IPS-20b (cell line): ENCODE results near the gene CABP1.

ENCODE experiments used
- H3K27ac ChIP-seq: one replicate; pipeline ENCODE4 v1.5.1; 2013; ENCODE audit warnings: low read length
- H3K27me3 ChIP-seq: 2 replicates; pipeline ENCODE4 v1.6.1; 2013; ENCODE audit warnings: mild to moderate bottlenecking, low read length, inconsistent platforms; ENCODE audit not compliant: insufficient read depth
- H3K36me3 ChIP-seq: 2 replicates; pipeline ENCODE4 v1.6.1; 2013; ENCODE audit warnings: low read depth, mild to moderate bottlenecking, inconsistent platforms, low read length, moderate library complexity; ENCODE audit not compliant: insufficient read depth
- H3K4me1 ChIP-seq: 2 replicates; pipeline ENCODE4 v1.6.1; 2013; ENCODE audit warnings: mild to moderate bottlenecking, control low read depth, inconsistent platforms, low read length, moderate library complexity; ENCODE audit not compliant: insufficient read depth
- H3K4me3 ChIP-seq: 2 replicates; pipeline ENCODE4 v1.5.1; 2013; ENCODE audit warnings: mild to moderate bottlenecking, low read length, inconsistent platforms
- H3K9ac ChIP-seq: 2 replicates; pipeline ENCODE4 v1.6.1; 2013; ENCODE audit warnings: low read depth, mild to moderate bottlenecking, inconsistent platforms, low read length, moderate library complexity
- H3K9me3 ChIP-seq: 2 replicates; pipeline ENCODE4 v1.6.1; 2013; ENCODE audit warnings: mild to moderate bottlenecking, low read depth, low read length, inconsistent platforms; ENCODE audit not compliant: insufficient read depth

CABP1 gene

DNA sequence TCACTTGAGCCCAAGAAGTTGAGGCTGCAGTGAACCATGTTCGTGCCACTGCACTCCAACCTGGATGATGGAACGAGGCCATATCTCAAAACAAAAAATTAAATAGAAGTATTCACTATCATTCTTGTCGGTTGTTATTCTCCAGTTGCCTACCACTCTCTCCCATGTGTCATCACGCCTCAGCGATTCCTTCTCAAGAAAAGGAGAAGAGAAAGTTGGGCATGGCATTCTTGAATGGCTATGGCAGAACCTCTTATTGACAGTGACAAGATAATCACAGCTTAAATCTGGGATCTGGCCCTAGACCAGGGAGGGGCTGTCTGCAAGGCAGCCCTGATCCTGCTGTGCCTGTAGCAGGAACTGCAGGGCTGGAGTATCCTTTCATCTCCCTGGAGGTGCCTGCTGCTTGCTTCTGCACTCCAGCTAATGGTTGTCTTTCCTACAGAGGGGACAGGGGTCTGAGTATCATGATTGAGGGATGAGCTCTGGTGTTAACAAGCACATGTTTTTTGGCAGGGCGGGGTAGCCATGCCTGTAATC lies 33.7 kb downstream of the CABP1 start:
- Histone ChIP-seq H3K4me1 (peaks cover 5% of the 10 kb centered on the region; the same call in 1 of the 2 replicates), H3K4me3 (no peak overlapping the region), H3K27me3 (no peaks in the 10 kb centered on the region), H3K36me3 (no peaks in the 10 kb centered on the region), H3K9me3 (no peaks in the 10 kb centered on the region), H3K27ac (no peak overlapping the region), H3K9ac (no peak overlapping the region)

DNA sequence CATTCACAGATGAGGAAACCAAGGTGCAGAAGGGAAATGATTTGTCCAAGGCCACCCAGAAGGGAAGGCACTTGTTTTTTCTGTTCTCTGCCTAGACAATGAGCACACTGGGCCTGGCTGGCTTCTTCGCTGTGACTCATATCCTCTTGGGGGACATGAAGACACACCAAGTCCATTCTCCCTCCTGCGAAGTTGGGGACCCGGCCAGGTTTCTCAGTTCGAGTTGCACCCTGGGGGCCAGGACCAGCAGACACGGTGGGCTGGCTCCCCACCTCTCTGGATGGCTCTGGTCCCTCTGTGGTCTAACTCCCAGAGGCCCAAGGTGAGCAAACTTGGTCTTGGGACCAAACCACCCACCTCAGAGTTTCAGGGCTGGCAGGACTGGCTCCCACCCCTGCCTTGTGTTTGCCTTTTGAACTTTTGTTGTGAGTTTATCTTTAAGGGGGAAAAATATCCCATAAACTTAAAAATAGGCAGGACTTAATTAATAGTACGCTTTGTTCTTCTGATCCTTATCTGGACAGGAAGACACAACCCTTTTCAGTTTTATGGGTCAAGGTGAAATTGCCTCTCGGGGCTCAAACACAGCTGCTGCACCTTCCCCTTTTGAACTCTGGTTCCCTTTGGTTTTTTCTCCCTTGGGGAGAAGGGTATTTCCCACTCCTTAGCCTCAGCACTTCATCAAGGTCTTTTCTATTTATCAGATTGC lies 37.5 kb downstream of the CABP1 start:
- H3K9ac ChIP-seq = no peak overlapping the region
- H3K4me1 ChIP-seq = no peaks in the 10 kb centered on the region
- no peaks in the 10 kb centered on the region for H3K27me3 ChIP-seq
- H3K36me3 ChIP-seq = no peaks in the 10 kb centered on the region
- no peak overlapping the region for H3K27ac ChIP-seq
- no peaks in the 10 kb centered on the region for H3K9me3 ChIP-seq
- no peak overlapping the region for H3K4me3 ChIP-seq

DNA sequence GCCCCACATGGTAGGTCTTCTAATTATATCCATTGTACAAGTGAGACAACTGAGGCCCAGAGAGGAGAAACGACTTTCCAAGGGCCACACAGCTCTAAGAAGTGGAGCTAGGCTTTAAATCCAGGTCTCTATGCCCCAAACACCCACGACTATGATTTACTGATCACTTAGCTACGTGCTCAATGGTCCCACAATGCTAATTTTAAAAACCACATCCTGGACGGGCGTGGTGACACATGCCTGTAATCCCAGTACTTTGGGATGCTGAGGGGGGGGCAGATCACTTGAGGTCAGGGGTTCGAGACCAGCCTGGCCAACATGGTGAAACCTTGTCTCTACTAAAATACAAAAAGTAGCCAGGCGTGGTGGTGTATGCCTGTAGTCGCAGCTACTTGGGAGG lies 38.1 kb downstream of the CABP1 start:
- no peaks in the 10 kb centered on the region for H3K4me1 ChIP-seq
- H3K27ac ChIP-seq = no peak overlapping the region
- H3K9ac ChIP-seq = no peak overlapping the region
- no peak overlapping the region for H3K4me3 ChIP-seq
- H3K27me3 ChIP-seq = no peaks in the 10 kb centered on the region
- no peaks in the 10 kb centered on the region for H3K36me3 ChIP-seq
- H3K9me3 ChIP-seq = no peaks in the 10 kb centered on the region

DNA sequence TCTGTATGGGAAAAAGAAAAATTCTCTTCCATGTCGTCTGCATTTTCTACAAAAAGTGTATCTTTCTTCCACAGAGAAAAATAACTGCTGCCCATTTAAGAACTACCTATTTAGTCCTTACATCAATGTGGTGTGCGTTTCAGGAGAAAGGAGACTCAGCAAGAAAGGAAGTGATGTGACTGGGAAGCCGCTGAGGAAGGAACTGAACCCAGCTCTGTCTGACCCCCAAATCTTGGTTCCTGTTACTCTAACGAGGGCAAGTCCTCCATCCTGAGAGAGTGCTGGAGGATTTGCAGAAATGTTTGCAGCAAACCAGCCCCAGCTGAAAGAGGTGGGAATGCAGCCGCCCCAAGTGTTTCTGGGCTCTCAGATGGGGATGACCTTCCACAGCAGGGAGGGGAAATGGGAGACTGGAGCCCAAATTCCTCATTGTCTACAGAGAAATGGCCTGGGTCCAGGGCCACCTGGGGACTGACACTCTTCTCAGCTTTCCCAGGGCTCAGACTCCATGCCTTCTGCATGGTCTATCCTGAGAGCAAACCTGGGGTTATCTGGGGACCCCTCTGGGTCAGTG lies 39.8 kb downstream of the CABP1 start:
- H3K36me3 ChIP-seq = no peaks in the 10 kb centered on the region
- H3K27ac ChIP-seq = no peak overlapping the region
- no peak overlapping the region for H3K9ac ChIP-seq
- no peaks in the 10 kb centered on the region for H3K4me1 ChIP-seq
- no peaks in the 10 kb centered on the region for H3K27me3 ChIP-seq
- no peak overlapping the region for H3K4me3 ChIP-seq
- no peaks in the 10 kb centered on the region for H3K9me3 ChIP-seq

DNA sequence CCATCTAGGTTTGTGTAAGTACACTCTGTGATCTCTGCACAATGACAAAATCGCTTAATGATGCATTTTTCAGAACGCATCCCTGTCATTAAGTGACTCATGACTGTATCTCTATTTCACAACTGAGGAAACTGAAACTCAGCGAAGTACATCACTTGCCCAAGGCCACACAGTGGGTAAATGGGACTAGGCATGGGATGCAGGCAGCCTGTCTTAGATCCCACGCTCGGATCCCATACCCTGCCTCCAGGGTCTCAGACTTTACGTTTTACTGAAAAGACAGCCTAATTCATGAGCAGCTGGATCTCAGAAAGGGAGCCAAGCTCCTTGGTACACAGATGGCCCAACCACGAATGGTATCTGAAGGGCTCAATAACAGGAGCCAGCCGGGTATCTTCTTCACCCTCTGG lies 44.1 kb downstream of the CABP1 start:
- Histone ChIP-seq H3K27me3 (no peaks in the 10 kb centered on the region), H3K36me3 (no peaks in the 10 kb centered on the region), H3K9ac (no peak overlapping the region), H3K4me1 (peaks cover 15% of the 10 kb centered on the region), H3K9me3 (no peaks in the 10 kb centered on the region), H3K27ac (no peak overlapping the region), H3K4me3 (no peak overlapping the region)

DNA sequence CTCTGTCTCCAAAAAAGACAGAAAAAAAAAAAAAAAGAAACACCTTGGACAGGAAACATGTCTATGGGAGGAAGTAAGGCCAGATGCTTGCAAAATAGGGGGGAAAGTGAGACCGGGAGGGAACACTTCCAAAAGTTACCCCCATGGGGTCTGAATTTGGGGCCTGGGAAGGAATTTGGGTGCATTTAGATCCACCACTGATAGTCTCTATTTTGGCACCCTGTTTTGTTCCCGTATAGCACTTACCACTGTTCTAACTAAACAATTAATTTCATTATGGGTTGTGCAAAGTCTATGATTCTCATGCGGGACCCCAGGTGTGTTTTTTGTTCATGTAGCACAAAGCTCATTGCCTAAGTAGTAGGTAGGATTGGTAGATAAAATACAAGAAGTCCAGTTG lies 45.1 kb downstream of the CABP1 start:
- H3K4me3 ChIP-seq = peak overlapping the region; percentile 88; the same call in 1 of the 2 replicates
- H3K4me1 ChIP-seq = peaks cover 22% of the 10 kb centered on the region
- H3K36me3 ChIP-seq = no peaks in the 10 kb centered on the region
- no peaks in the 10 kb centered on the region for H3K27me3 ChIP-seq
- H3K9me3 ChIP-seq = no peaks in the 10 kb centered on the region
- H3K9ac ChIP-seq = peak overlapping the region; percentile 95; the same call in 1 of the 2 replicates
- no peak overlapping the region for H3K27ac ChIP-seq

DNA sequence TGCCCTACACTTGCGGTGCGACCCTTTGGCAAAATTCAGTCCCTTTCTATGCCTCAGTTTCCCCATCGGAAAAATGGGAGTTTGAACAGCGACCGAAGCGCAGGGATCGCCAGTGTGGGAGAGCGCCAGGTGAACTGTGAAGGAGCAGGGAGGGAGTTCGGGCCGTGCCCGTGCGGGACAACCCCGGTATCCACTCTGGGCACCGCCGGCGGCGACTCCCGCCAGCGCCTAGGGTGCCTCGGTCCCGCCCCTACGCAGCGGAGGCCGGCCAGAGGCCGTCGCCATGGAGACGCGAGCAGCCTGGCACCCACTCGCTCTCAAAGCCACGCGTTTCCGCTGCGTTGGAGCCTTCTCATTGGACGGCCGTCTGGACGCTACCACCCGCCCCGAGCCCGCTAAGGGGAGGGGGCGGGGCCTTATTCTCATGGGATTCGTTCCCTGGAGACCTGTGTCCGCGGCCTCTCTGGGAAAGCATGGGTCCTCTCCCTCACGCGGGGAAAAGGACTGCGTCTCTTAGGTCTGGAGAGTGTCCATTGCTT lies 45.8 kb downstream of the CABP1 start:
- peaks cover 29% of the 10 kb centered on the region for H3K4me1 ChIP-seq

DNA sequence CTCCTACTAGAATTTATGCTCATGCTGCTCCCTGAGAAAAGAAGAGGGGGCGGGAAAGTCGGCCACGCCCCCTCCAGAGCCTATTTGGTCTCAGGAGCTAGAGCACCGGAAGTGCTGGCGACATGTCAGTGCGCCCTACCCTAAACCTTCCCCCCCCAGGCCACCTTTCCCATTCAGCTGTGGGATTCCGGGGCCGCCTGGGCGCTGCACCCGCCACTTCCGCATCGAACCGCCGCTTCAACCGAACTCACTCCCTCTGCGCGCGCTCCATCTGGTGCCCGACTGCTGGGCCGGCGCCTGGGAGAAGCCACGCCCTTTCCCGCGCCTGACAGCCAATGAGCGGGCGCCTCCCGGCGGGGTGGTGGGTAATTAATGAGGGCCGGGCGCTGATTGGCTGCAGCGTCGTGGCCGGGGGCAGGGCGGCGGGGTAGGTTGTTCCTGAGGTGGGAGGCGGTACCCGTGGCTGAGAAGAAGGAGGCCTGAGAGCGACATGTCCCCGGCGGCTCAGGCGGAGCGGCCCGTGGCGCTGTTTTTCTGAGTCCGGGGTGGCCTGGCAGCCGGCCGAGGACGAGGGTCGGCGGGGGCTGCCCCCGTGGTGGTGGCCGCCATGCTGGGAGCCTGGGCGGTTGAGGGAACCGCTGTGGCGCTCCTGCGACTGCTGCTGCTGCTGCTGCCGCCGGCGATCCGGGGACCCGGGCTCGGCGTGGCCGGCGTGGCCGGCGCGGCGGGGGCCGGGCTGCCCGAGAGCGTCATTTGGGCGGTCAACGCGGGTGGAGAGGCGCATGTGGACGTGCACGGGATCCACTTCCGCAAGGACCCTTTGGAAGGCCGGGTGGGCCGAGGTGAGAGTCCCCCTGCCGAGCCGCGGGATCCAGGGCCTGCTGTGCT lies 46.5 kb downstream of the CABP1 start, which contains the start of gene MLEC:
Gene MLEC (plus strand): TSS at position 460 of the 888 bp plus-strand sequence. CDS start 148 bp downstream, at position 608.
- H3K9me3 ChIP-seq = no peaks in the 10 kb centered on the region
- H3K9ac ChIP-seq = peak within 1 kb of the TSS; percentile 95
- no peaks in the 10 kb centered on the region for H3K27me3 ChIP-seq
- peaks cover 33% of the 10 kb centered on the region for H3K4me1 ChIP-seq
- peak within 1 kb of the TSS; percentile 88 for H3K4me3 ChIP-seq
- H3K36me3 ChIP-seq = 0 out of 2 replicates have a peak, but pooled peaks cover 3% of the 10 kb centered on the region
- peak within 1 kb of the TSS; percentile 75 for H3K27ac ChIP-seq

More for the DNA sequence above, 45.8 kb downstream of the CABP1 start:
- H3K4me3 ChIP-seq = peak overlapping the region; percentile 88
- H3K9ac ChIP-seq = peak overlapping the region; percentile 95
- H3K27ac ChIP-seq = peak overlapping the region; percentile 75
- no peaks in the 10 kb centered on the region for H3K9me3 ChIP-seq
- 0 out of 2 replicates have a peak, but pooled peaks cover 2% of the 10 kb centered on the region for H3K36me3 ChIP-seq
- no peaks in the 10 kb centered on the region for H3K27me3 ChIP-seq

DNA sequence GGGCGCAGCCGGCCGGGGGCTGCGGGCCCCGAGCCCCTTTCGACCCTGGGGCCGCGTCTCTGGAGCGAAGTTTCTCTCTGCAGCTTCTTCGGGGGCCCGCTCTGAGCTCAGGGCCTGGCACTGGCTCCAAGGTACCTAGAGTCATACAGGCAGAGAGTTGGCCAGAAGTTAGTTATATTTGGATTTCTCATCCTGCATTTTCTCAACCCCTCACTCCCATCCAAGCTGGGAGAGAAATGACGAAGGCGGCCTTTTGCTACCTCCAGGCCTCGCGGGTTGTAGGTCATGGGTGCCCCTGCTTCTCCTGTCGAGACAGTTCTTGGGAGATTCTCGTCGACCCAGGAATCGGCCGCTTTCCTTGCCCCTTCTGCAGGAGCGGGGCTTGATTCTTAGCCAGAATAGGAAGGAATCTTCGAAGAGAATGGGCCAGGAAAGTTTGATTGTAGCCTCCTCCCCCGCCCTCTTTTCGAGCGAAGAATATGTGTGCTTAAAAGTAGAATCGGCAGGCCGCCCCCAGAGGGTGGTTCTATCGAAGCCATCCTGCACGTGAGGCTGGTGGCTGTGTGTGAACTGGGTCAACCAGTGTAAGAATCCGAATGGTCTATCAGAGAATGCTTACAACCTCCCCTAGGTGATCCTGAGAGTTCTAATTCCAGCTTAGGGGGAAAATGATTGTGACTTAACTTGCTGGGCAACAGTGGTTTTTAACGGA lies 47.3 kb downstream of the CABP1 start:
- peaks cover 39% of the 10 kb centered on the region for H3K4me1 ChIP-seq
- H3K9ac ChIP-seq = peak overlapping the region; percentile 91; the same call in 1 of the 2 replicates
- no peaks in the 10 kb centered on the region for H3K9me3 ChIP-seq
- H3K36me3 ChIP-seq = 0 out of 2 replicates have a peak, but pooled peaks cover 3% of the 10 kb centered on the region
- H3K27ac ChIP-seq = no peak overlapping the region
- H3K27me3 ChIP-seq = no peaks in the 10 kb centered on the region
- H3K4me3 ChIP-seq = peak overlapping the region; percentile 88

DNA sequence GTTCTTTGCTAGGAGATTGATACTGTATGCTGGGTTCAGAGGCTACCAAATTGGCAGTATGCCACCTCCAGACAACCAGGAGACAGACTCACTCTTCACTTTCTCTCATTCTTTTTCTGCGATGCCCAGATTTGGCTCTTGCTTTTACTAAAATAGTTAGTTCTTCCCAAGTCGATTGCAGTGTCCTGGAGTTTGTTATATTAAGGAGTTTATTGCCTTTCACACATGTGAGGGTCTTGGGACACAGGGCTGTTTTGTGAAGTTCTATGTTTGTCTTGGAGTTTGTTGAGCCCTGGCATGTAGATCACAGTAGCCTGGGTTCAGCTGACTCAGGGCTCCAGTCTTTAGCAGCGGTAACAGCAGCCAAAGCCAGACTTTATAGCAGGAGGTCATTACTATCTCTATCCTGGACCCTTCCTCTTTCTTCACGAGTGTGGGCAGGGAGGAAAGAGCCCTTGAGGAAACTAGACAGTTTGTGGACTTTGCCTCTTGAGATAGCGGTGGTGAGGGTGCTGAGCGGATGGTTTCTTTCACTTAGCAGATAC lies 48.2 kb downstream of the CABP1 start:
- Histone ChIP-seq H3K27me3 (no peaks in the 10 kb centered on the region), H3K9ac (peak overlapping the region; percentile 91; the same call in 1 of the 2 replicates), H3K27ac (no peak overlapping the region), H3K36me3 (0 out of 2 replicates have a peak, but pooled peaks cover 3% of the 10 kb centered on the region), H3K4me3 (peak overlapping the region; percentile 88), H3K4me1 (peaks cover 48% of the 10 kb centered on the region), H3K9me3 (no peaks in the 10 kb centered on the region)
